Neural cell (in vitro differentiated cells): ENCODE data around the gene SARNP.
A peak's percentile ranks its signal among the peaks of the same experiment; 100 is the strongest.

Source experiments
- CTCF ChIP-seq: fragments of 450-650 bp; IDR thresholded peaks from 2 replicates; pipeline ENCODE4 v1.5.1; 2014; ENCODE audit warnings: antibody characterized with exemption, mild to moderate bottlenecking, moderate library complexity; ENCODE audit not compliant: poor library complexity, severe bottlenecking
- EZH2 ChIP-seq: fragments of 200-600, 300-800 bp; shearing (Covaris generic), sonication (generic); IDR thresholded peaks from 2 replicates; pipeline ENCODE4 v1.6.1; 2014; ENCODE audit warnings: antibody characterized with exemption, low read length, borderline replicate concordance, mild to moderate bottlenecking; ENCODE audit not compliant: insufficient read depth, poor library complexity, severe bottlenecking
- MXI1 ChIP-seq: fragments of 450-650 bp; conservative IDR thresholded peaks from 2 replicates; pipeline ENCODE4 v1.6.1; 2014; ENCODE audit warnings: antibody characterized with exemption, mild to moderate bottlenecking; ENCODE audit not compliant: poor library complexity, severe bottlenecking
- RAD21 ChIP-seq: fragments of 450-650 bp; conservative IDR thresholded peaks from 2 replicates; pipeline ENCODE4 v1.6.1; 2014; ENCODE audit warnings: antibody characterized with exemption, mild to moderate bottlenecking, moderate library complexity
- SMC3 ChIP-seq: fragments of 450-650 bp; conservative IDR thresholded peaks from 2 replicates; pipeline ENCODE4 v1.6.1; 2014; ENCODE audit warnings: antibody characterized with exemption, mild to moderate bottlenecking, moderate library complexity; ENCODE audit not compliant: poor library complexity

DNA sequence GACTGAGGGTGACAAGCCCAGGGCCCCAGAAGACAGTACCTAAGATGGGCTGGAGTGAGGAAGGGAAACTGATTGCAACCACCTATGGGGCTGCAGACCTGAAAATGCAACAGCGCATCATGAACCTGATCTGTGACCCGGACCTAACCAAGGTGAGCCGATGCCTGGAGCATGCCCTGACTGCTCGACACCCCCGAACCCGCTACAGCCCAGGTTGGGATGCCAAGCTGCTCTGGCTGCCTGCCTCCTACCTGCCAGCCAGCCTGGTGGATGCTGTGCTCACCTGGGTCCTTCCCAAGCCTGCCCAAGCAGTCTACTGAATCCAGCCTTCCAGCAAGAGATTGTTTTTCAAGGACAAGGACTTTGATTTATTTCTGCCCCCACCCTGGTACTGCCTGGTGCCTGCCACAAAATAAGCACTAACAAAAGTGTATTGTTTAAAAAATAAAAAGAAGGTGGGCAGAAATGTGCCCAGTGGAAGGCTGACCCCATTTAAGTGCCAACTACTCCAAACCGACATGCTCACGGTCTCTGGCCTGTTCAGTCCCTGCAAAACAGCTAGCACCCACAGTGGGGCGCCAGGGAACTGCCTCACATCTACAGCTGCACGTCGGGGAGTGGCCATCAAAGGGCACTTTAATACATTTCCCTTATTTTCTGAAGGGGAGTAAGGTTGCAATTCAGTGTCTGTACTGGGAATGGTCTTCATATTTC, 93.1 kb downstream of the SARNP start:
- peak; percentile 54 for TF ChIP-seq SMC3
- TF ChIP-seq CTCF: peak; percentile 67
- TF ChIP-seq MXI1: no peak
- peak; percentile 58 for TF ChIP-seq RAD21
- TF ChIP-seq EZH2: no peak
